Loucy (cell line): ENCODE results near the gene GPC3.

Experiments used
- H2AFZ ChIP-seq: fragments of 200-600 bp; sonication (generic); 2 replicates; pipeline ENCODE4 v1.6.0; 2016; ENCODE audit warnings: antibody characterized with exemption, mild to moderate bottlenecking, low read length, moderate library complexity
- H3F3A ChIP-seq: fragments of 200-600 bp; 2 replicates; pipeline ENCODE4 v1.6.0; 2016; ENCODE audit warnings: antibody characterized with exemption, low read depth, mild to moderate bottlenecking
- H3K27me3 ChIP-seq: fragments of 200-600 bp; sonication (generic); 2 replicates; pipeline ENCODE4 v1.6.1; 2014; ENCODE audit warnings: low read length, mild to moderate bottlenecking; ENCODE audit not compliant: insufficient read depth, poor library complexity, severe bottlenecking
- H3K36me3 ChIP-seq: fragments of 200-600 bp; sonication (generic); 2 replicates; pipeline ENCODE4 v1.6.1; 2016; ENCODE audit warnings: low read length; ENCODE audit not compliant: insufficient read depth
- H3K4me1 ChIP-seq: fragments of 200-600 bp; sonication (generic); 2 replicates; pipeline ENCODE4 v1.5.1; 2014; ENCODE audit warnings: low read length, mild to moderate bottlenecking; ENCODE audit not compliant: insufficient read depth, poor library complexity, severe bottlenecking
- H3K4me2 ChIP-seq: fragments of 200-600 bp; sonication (generic); 2 replicates; pipeline ENCODE4 v1.6.0; 2014; ENCODE audit warnings: antibody characterized with exemption, low read length, low read depth, mild to moderate bottlenecking; ENCODE audit not compliant: poor library complexity, severe bottlenecking
- H3K4me3 ChIP-seq: fragments of 200-600 bp; sonication (generic); 2 replicates; pipeline ENCODE4 v1.5.1; 2014; ENCODE audit warnings: low read length, mild to moderate bottlenecking, mixed read lengths; ENCODE audit not compliant: poor library complexity, severe bottlenecking
- H3K79me2 ChIP-seq: fragments of 200-600 bp; sonication (generic); 2 replicates; pipeline ENCODE4 v1.6.1; 2014; ENCODE audit warnings: low read length; ENCODE audit not compliant: insufficient read depth
- H3K9ac ChIP-seq: fragments of 200-600 bp; sonication (generic); 2 replicates; pipeline ENCODE4 v1.6.0; 2014; ENCODE audit warnings: mild to moderate bottlenecking, low read depth, low read length, moderate library complexity; ENCODE audit not compliant: poor library complexity, severe bottlenecking
- H3K9me2 ChIP-seq: fragments of 200-600 bp; sonication (generic); replicated peaks from 2 replicates; pipeline ENCODE4 v1.6.1; 2016; ENCODE audit warnings: low read depth, low read length, mixed read lengths
- H3K9me3 ChIP-seq: fragments of 200-600 bp; sonication (generic); 2 replicates; pipeline ENCODE4 v1.6.1; 2014; ENCODE audit warnings: mild to moderate bottlenecking, antibody characterized with exemption, low read length, low read depth; ENCODE audit not compliant: insufficient read depth
- H4K20me1 ChIP-seq: fragments of 200-600 bp; sonication (generic); 2 replicates; pipeline ENCODE4 v1.6.0; 2014; ENCODE audit warnings: antibody characterized with exemption, low read length, mild to moderate bottlenecking; ENCODE audit not compliant: insufficient read depth, poor library complexity, severe bottlenecking
- EZH2phosphoT487 ChIP-seq: fragments of 200-600 bp; IDR thresholded peaks from 2 replicates; pipeline ENCODE4 v1.6.1; 2018; ENCODE audit warnings: antibody characterized with exemption, mild to moderate bottlenecking, moderate library complexity, borderline replicate concordance
- TF ChIP-seq, protein P1 (sequence below): fragments of 200-600 bp; sonication (generic); conservative IDR thresholded peaks from 2 replicates; pipeline ENCODE4 v1.5.1; 2014; ENCODE audit warnings: mild to moderate bottlenecking, antibody characterized with exemption, low read length

The GPC3 gene

DNA sequence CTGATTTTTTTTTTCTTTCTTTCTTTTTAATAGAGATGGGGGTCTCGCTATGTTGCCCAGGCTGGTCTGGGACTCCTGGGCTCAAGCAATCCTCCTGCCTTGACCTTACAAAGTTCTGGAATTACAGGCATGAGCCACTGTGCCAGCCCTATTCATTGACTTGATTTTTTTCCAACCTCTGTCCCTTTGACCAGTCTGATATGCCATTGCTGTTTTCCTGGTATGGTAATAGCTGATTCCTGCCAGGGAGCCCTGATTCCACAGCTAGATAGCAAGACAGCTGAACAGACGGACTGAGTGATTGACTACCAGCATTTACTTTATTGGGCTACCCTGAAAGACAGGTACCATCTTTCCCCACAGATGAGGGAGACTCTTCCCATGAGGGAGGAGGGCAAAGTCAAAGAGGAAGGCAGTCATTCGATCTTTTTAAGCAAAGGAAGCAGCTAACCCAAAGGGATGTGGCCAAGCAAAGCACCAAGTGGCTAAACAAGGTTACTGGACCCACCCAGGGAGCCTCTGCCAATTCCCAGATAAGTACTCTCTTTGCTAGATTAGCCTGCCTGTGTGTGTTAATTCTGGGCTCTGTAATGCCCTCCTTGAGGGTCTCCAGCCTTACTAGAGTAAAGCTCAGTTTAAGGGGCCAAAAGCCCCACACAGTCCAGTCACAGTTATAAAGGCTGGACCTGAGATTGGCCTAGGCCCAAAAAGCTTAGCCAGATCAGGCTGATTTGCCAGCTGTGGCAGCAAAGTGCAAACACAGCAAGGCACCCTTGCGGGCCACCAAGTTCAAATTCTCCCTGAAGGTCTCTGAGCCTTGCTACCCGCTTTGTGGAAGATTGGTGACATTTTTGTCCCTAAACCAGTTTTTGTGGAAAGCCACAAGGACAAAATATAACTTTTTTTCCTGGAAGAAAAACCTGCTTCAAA is 377.7 kb downstream of the GPC3 start:
- H3K9ac ChIP-seq = no peak overlapping the region
- H4K20me1 ChIP-seq = no peaks in the 10 kb centered on the region
- H3K9me2 ChIP-seq = no peaks in the 10 kb centered on the region
- H3K27me3 ChIP-seq = no peaks in the 10 kb centered on the region
- H3K4me3 ChIP-seq = no peak overlapping the region
- H3K4me2 ChIP-seq = no peak overlapping the region
- no peak overlapping the region for H2AFZ ChIP-seq
- H3F3A ChIP-seq = no peaks in the 10 kb centered on the region
- no peaks in the 10 kb centered on the region for H3K36me3 ChIP-seq
- H3K79me2 ChIP-seq = no peaks in the 10 kb centered on the region
- H3K9me3 ChIP-seq = no peaks in the 10 kb centered on the region
- H3K4me1 ChIP-seq = no peaks in the 10 kb centered on the region
- TF ChIP-seq, protein P1, sequence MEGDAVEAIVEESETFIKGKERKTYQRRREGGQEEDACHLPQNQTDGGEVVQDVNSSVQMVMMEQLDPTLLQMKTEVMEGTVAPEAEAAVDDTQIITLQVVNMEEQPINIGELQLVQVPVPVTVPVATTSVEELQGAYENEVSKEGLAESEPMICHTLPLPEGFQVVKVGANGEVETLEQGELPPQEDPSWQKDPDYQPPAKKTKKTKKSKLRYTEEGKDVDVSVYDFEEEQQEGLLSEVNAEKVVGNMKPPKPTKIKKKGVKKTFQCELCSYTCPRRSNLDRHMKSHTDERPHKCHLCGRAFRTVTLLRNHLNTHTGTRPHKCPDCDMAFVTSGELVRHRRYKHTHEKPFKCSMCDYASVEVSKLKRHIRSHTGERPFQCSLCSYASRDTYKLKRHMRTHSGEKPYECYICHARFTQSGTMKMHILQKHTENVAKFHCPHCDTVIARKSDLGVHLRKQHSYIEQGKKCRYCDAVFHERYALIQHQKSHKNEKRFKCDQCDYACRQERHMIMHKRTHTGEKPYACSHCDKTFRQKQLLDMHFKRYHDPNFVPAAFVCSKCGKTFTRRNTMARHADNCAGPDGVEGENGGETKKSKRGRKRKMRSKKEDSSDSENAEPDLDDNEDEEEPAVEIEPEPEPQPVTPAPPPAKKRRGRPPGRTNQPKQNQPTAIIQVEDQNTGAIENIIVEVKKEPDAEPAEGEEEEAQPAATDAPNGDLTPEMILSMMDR = no peak
- no peak for TF ChIP-seq EZH2phosphoT487

DNA sequence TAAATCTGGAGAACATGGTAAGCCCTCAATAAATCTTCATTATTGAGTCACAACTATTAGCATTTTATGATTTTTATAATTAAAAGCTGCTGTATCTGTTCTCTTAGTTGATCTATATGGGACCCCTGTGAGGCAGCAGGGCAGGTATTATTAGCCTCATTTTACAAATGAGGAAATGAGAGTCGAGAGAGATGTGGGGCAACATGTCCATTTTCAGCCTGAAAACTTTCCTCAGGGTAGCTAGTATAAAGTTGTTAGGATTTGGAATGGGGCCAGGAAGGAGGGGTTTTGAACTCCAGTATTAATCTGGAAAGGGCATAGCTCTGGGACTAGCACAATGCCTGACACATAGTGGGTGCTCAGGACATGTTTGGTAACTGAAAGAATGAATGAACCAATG is 378.4 kb downstream of the GPC3 start:
- no peak for TF ChIP-seq EZH2phosphoT487
- TF ChIP-seq, protein P1 = no peak
- H3K4me2 ChIP-seq = no peak overlapping the region
- H3K4me1 ChIP-seq = no peaks in the 10 kb centered on the region

DNA sequence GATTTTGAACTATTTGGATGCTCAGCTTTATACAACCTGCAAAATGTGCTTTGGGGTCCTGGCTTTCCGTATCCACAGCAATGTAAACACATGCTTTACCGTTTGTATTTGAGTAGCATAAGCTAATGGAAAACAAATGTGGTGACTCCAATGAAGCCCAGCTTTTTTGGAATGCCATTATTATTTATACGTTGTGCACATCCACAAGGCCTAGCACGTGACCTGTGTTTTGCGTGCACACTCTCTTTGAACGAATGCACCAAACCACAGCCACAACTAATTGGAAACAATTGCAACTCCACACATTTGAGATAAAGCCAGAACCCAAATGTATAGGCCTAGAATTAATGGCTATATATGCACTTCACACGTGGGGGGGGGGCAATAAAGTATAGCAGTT is 380.6 kb downstream of the GPC3 start:
- no peak for TF ChIP-seq EZH2phosphoT487
- TF ChIP-seq, protein P1 = no peak
- Histone ChIP-seq H3K9me2 (no peaks in the 10 kb centered on the region), H3F3A (no peaks in the 10 kb centered on the region), H3K4me1 (no peaks in the 10 kb centered on the region), H2AFZ (no peak overlapping the region), H3K4me2 (no peak overlapping the region), H3K9ac (no peak overlapping the region), H4K20me1 (no peaks in the 10 kb centered on the region), H3K79me2 (no peaks in the 10 kb centered on the region), H3K9me3 (no peaks in the 10 kb centered on the region), H3K4me3 (no peak overlapping the region), H3K36me3 (no peaks in the 10 kb centered on the region), H3K27me3 (no peaks in the 10 kb centered on the region)

More for the DNA sequence above, 378.4 kb downstream of the GPC3 start:
- no peak overlapping the region for H2AFZ ChIP-seq
- H4K20me1 ChIP-seq = no peaks in the 10 kb centered on the region
- H3K27me3 ChIP-seq = no peaks in the 10 kb centered on the region
- H3K4me3 ChIP-seq = no peak overlapping the region
- no peaks in the 10 kb centered on the region for H3K36me3 ChIP-seq
- no peaks in the 10 kb centered on the region for H3K9me3 ChIP-seq
- H3F3A ChIP-seq = no peaks in the 10 kb centered on the region
- no peak overlapping the region for H3K9ac ChIP-seq
- H3K79me2 ChIP-seq = no peaks in the 10 kb centered on the region
- H3K9me2 ChIP-seq = no peaks in the 10 kb centered on the region
